GM19099 (cell line): Measurements from ENCODE around the gene TMEM41B.

Experiments used
- POLR2A ChIP-seq: IDR thresholded peaks from 3 replicates; pipeline ENCODE4 v1.6.1; 2011; ENCODE audit warnings: low read depth; ENCODE audit not compliant: insufficient read length; ENCODE audit errors: extremely low read depth

The TMEM41B gene, protein sequence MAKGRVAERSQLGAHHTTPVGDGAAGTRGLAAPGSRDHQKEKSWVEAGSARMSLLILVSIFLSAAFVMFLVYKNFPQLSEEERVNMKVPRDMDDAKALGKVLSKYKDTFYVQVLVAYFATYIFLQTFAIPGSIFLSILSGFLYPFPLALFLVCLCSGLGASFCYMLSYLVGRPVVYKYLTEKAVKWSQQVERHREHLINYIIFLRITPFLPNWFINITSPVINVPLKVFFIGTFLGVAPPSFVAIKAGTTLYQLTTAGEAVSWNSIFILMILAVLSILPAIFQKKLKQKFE

DNA sequence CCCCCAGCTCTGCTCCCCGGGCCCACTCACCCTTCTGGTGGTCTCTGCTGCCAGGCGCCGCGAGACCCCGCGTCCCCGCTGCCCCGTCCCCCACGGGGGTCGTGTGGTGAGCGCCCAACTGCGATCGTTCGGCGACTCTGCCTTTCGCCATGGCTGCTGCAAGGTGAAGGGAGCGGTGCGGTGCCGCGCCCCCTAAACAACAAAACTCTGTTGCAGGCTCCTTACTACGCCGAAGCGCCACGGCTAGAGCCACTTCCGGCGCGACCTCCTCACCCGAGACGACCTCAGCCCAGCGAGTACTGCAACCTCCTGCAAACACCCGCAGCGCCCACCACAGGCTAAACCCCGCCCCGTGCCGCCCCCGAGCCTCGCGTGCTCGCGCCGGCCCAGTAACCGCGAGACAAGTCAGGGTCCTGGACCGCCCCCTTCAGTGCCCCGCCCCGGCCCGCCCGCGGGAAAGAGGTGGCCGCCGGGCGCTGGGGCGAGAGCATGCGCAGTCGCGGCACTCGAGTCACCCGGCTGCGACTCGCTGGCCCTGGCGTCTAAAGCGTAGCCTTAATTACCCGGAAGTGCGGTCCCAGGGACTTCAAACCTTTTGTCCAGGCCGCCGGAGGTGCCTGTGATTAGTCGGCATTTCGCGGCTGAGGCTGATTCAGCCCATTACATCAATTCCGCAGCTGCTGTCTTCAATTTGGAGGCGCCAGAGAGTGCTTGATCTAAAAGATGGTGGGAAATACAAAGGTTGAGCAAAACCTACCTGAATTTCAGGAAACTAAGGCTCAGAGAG is at the start of gene TMEM41B:
TSS of gene TMEM41B (minus strand) at position 303 of the 787 bp plus-strand sequence. CDS start at position 151, 152 bp downstream.
- peak; percentile 92 for TF ChIP-seq POLR2A

DNA sequence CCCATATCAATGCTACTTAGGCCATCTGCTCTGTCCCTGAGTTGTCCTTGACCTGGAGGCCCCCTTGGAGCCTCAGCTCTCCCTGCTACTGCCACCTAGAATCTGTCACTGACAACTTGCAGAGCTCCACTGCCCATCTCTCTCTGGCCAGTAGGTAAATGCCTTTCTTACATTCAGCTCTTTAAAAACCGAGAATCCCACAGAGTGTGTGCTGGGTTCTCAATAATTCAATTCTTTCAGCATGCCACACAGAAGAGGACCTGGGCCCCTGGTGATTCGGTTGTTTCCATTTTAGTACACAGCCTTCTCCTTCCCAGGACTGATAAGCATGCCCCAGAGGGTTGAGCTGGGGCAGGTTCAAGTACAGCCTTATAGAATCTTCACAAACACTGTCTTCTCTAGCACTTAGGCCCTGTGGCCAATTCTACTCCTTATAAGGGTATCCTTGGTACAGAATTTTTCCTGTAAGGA is 48.0 kb upstream of the TMEM41B start:
- no peak for TF ChIP-seq POLR2A

DNA sequence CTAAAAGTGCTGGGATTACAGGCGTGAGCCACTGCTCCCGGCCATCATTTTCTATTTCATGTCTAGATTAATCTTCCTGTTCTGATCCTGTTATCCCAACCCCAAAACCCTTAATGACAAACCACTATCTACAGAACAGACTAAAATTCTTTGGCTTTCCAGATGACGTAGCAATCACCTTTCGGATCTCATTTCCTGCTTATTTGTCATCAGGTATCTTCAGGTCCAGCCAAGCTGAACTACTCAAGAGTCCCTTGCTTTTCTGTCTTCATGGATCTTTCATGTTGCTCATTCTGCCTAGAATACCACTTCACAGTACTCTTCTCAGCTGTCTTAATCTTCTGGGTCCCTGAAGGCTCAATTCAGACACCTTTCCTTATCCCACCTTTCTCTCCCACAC is 42.6 kb upstream of the TMEM41B start:
- TF ChIP-seq POLR2A, result no peak

DNA sequence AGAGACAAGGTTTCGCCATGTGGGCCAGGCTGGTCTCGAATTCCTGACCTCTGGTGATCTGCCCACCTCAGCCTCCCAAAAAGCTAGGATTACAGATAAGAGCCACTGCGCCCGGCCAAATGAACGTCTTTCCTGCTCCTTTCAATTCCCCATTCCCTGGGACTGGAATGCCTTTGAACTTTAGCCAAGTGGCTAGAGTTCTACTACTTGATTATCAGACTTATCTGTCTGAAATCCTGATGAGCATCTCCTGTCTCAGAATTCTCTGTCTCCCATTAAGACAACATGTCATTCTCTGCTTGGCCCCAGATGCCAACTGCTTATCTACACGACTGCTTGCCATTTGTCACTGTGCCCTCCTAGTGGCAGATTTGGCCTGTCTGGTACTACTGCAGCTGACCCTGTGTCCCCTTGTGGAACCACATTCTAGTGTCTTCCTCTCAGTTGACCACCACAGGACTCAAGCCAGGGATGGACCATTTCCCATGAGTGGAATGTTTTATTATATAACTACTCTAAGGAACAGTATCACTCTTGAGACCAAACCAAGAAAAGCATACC is 37.0 kb upstream of the TMEM41B start:
- no peak for TF ChIP-seq POLR2A

DNA sequence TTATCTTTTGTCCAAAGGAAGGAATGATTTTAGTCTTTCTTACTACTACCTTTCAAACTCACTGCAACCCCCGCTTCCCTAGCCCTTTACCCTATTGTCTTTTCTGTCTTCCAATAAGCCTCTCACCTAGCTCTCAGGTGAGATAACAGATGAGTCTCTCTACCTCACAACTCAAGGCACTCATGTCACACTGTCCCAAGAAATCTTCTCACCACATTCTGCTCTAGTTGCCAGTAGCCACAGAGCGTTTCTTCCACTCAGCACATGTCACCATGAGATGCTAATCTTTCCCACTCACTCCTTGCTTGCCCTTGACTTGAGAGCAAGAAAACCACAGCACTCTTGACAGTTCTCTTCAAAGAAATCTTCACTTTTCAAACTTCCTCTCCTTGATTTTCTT is 32.7 kb upstream of the TMEM41B start:
- TF ChIP-seq POLR2A, result no peak

DNA sequence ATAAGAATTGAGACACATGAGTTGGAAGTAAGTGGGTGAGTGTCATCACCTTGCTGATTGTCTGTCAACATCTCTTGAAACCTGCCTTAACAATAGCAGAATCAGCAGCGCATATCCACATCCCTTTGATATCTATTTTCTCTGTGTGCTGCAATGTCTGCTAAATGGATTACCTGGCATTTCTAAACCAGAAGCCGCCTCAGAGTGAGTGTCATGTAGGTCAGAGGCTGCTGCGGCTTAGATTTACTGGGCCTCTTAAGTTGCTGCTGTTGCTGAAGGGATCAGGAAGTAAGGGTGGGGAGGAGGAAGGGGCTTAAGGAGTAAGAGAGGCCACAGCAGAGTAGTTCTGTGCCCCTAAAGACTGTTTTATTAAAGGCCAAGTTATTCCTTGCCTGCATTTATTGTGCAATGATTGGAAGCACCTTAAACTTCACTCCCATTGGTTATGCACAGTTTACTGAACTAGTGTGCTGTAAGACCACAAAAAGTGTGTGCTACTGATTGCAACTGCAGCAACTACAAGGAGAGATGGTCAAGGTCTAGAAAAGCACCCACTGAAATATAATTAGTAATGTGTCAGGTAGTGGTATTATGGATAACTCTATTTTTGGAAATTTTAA is 29.8 kb upstream of the TMEM41B start:
- no peak for TF ChIP-seq POLR2A

DNA sequence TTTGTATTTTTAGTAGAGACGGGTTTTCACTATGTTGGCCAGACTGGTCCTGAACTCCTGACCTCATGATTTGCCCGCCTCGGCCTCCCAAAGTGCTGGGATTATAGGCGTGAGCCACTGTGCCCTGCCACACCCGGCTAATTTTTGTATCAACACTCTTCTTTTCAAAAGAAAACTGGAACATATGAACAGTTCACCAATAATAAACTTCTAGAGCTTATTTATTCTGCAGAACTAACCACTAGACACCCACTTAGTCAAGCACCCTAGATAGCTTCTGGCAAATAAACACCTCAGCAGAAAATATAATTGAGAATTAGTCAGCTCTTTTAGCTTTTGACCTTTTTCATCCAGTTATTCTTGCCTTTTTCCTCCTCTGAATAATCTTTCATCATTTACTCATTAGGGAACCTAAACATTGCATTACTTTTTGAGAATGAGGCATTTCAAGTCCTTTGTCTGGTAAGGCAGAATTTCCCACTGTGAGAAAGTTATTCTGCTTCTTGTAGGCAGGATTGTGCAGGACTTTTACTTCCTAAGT is 27.3 kb upstream of the TMEM41B start:
- TF ChIP-seq POLR2A, result no peak

DNA sequence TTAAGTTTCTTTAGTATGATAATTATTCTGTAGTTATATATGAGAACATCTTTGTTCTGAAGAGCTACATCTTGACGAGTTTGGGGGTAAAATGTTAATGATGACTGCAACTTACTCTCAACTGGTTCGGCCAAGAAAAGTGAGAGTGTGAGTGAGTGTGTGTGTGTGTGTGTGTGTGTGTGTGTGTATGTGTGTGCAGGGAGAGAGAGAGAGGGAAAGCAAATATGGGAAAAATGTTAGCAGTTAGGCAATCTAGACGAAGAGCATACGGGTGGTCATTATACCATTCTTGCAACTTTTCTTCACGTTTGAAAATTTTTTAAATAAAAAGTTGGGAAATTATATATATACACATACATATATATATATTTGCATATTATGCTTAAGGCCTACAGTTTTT is 18.3 kb upstream of the TMEM41B start:
- TF ChIP-seq POLR2A, result no peak

DNA sequence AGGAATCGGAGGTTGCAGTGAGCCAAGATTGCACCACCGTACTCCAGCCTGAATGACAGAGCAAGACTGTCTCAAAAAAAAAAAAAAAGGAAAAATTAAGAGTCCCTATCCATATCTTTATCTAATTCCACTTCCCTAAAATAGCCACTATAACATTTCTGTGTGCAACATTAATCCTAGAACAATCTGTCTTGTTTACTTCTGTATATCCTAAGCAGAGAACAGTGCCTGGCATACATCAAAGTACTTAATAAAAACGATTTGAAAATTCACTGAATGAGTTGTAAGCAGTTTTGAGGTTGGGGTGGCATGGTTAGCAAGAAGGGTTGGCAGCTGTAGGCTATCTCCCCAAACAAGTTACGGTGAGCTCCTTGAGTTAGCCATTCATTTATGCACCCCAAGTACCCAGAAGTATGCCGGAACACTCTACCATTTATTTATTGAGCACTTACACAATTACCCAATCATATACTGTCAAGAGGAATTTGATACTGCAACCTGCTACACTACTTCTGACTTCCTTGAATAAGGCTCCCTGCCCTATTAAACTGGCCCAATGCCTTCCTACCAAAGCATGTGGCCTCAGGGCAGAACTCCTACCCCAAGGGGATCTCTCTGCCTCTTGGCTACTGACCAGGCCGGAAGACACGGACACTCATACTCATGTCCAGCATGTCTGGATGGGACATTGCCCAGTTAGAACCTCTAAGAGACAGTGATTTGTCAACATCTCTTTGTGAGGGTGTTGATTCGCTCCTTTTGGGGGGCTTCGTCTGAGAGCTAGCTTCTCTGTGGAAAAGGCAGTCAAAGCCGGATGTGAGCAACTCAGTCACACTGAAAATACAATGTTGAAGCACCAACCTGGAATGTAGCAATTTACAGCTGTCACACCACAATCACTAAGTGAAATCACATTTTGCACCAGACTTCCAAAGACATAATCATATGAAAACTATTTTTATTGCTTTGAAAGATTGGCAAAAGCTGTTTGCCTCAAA is 16.3 kb upstream of the TMEM41B start:
- no peak for TF ChIP-seq POLR2A

DNA sequence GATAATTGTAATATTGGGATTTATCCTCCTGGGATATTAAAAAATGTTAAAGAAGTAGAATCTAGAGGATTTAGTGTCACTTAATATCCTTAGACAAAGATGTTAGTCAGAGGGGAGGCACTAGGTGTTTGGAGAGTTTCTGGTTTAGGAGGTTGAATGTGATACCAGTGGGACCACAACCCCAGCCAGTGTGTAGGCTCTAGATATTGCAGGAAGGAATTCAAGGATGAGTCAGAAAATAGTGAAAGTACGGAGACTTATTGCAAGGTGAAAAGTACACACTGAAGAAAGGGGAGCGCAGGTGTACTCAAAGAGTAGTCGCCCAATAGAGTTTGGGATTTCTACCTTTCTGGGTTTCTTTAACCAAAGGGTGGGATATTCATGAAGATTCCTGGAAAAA is 5.7 kb upstream of the TMEM41B start:
- TF ChIP-seq POLR2A, result no peak

DNA sequence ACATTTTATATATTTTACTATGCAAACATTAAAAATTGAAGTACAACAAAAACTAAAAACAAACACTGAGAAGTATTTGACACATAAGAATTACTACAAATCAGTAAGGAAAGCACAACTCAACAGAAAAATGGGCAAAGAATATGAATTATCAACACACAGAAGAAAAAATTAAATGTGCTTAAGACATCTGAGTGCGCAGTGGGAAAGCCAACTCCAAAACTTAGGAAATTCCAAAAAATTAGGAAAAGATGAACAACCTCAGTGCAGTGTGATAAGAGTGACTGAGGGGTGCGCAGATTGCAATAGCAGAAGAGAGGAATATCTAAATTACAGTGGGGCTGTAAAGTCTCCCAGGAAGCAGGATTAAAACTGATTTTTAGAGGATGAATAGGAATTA is 1.9 kb upstream of the TMEM41B start:
- TF ChIP-seq POLR2A, result no peak

DNA sequence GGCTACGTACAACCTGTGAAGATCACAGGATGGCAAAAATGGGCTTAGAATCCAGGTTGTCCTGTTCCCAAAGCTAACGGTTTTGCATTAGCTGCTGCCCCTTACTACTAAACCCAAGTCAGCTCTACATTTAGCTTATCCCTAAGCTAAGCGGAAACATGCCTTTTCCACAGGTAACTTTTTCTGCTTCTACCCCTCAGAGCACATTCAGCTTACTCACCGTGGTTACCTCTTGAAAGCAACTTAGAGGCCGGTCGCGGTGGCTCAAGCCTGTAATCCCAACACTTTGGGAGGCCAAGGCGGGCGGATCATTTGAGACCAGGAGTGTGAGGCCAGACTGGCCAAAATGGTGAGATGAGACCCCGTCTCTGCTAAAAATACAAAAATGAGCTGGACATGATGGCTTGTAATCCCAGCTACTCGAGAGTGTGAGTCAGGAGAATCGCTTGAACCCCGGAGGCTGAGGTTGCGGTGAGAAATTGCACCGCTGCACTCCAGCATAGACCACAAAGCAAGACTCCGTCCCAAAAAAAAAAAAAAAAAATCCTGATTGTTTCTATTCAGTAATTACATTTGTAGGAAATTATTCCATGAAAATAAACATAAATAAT is 790 bp upstream of the TMEM41B start:
- no peak for TF ChIP-seq POLR2A

DNA sequence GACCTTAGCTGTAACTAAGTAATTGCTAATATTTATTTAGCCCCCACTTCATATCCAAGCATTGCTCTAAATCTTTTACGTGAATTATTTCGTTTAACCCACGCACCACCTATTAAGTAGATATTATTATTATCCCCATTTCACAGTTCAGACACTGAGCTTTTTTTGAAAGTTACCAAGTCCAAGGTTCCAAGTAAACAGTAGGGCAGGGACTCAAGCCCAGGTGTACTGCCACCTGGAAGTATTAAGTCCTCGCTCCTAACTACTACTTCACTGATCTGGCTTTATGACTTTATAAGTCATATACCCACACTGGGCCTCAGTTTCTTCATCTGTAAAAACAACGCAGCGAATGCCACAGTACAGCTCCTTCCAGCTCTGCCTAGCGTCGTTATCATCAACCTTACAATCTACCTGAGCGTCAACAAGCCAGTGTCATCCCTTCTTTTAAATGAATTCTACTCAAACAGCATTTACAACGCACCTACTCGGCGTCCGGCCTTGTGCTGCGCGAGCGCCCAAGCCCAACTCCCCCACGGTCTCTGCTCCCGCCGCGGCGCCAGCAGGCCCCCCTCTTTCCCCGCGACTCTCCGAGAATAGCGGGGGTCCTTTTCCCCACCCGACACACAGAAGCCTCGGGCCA is 624 bp downstream of the TMEM41B start:
- no peak for TF ChIP-seq POLR2A

DNA sequence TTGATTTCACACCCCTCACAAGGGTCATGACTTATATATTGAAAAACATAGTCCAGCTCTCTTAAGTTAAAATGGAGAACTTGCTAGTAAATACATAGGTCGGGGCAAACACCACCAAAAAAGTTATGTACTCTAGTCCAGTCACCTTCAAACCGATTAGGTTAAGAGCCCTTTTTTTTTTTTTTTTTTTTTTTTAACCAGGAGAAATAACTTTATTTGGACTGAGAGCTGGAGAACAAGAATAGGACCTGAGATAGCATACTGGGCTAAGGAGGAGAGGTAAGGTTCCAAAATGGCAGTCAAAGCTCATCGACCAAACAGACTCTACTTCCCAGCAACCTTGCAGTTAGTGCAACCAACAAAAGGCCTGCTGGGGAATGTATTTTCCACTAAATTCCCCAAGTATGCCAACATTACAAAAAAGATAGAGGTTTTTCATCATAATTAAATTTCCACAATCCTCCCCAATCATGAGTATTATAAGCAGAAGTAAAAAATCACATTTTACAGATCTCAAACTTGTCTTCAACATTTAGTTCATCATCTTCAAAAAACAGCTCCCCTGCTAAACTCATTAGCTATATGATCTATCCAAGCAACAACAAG is 3.8 kb downstream of the TMEM41B start:
- TF ChIP-seq POLR2A, result no peak
